A673 (cell line): Measurements from ENCODE around the gene RACGAP1.

Source experiments
- CTCF ChIP-seq: fragments of 300-800, 200-600 bp; sonication (generic); conservative IDR thresholded peaks from 2 replicates; pipeline ENCODE4 v1.5.1; 2017; ENCODE audit warnings: low read depth, mild to moderate bottlenecking, antibody characterized with exemption, low read length, moderate library complexity, mixed read lengths
- EZH2 ChIP-seq: fragments of 200-600 bp; sonication (generic); IDR thresholded peaks from 2 replicates; pipeline ENCODE4 v1.6.1; 2017; ENCODE audit warnings: borderline replicate concordance, low read depth, mild to moderate bottlenecking, mixed read lengths, antibody characterized with exemption, low read length; ENCODE audit not compliant: poor library complexity, severe bottlenecking

- TF ChIP-seq EZH2 (no peak), CTCF (peak; percentile 98)
Measured at GRCh38 chr12:50055831-50056638, 30.7 kb upstream of the RACGAP1 start.
